ENCODE measurements around the gene CNTN5.

DNA sequence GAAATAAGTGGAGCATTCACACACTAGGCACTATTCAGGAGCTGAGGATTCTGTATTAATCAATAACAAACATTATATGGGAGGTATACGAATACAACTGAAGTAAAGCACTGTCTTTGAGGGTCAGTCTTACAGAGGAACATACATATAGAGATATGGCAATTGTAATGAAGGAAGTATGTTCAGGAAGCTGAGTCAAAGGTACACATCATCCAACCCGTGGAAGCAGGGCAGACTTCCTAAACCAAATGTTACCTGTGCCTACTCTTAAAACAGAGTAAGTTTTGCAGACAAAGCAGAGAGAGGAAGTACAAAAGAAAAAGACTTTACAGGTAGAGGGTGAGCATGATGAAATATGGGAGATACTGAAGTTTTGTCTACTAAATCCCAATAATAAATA is 1185.2 kb downstream of the CNTN5 start:
- TF ChIP-seq, protein P1, sequence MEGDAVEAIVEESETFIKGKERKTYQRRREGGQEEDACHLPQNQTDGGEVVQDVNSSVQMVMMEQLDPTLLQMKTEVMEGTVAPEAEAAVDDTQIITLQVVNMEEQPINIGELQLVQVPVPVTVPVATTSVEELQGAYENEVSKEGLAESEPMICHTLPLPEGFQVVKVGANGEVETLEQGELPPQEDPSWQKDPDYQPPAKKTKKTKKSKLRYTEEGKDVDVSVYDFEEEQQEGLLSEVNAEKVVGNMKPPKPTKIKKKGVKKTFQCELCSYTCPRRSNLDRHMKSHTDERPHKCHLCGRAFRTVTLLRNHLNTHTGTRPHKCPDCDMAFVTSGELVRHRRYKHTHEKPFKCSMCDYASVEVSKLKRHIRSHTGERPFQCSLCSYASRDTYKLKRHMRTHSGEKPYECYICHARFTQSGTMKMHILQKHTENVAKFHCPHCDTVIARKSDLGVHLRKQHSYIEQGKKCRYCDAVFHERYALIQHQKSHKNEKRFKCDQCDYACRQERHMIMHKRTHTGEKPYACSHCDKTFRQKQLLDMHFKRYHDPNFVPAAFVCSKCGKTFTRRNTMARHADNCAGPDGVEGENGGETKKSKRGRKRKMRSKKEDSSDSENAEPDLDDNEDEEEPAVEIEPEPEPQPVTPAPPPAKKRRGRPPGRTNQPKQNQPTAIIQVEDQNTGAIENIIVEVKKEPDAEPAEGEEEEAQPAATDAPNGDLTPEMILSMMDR (IDR thresholded peaks at IDR 0.05): no peak
- no peak for TF ChIP-seq TAF1 (IDR thresholded peaks at IDR 0.05; ENCODE audit: borderline replicate concordance, low read depth, low read length)
- TF ChIP-seq, protein P2, sequence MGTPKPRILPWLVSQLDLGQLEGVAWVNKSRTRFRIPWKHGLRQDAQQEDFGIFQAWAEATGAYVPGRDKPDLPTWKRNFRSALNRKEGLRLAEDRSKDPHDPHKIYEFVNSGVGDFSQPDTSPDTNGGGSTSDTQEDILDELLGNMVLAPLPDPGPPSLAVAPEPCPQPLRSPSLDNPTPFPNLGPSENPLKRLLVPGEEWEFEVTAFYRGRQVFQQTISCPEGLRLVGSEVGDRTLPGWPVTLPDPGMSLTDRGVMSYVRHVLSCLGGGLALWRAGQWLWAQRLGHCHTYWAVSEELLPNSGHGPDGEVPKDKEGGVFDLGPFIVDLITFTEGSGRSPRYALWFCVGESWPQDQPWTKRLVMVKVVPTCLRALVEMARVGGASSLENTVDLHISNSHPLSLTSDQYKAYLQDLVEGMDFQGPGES (IDR thresholded peaks at IDR 0.05; ENCODE audit: low read depth, low read length): no peak

All from SK-N-SH (cell line).